Keratinocyte (primary cell): ENCODE data around the gene PHIP. TPM values are rescaled to one million over a fixed set of nuclear protein-coding genes. Genes with fewer than 3 reads are reported as not detected.

Experiments
- DNase-seq: peaks from one replicate; pipeline ENCODE4 v3.0.0-alpha.2; 2011; ENCODE audit warnings: low read depth, missing footprints, low spot score
- FAIRE-seq: peaks from 2 replicates; lab custom pipeline; 2011; peaks lifted over from hg19 to GRCh38; lab: Jason Lieb, UNC
- H2AFZ ChIP-seq: 2 replicates; pipeline ENCODE4 v1.6.0; 2012; ENCODE audit warnings: low read length, control low read depth, inconsistent platforms; ENCODE audit not compliant: control insufficient read depth
- H3K27ac ChIP-seq: 2 replicates; pipeline ENCODE4 v1.5.1; 2011; ENCODE audit warnings: low read length; ENCODE audit not compliant: control insufficient read depth, insufficient read depth
- H3K27me3 ChIP-seq: 3 replicates; pipeline ENCODE4 v1.6.0; 2011; ENCODE audit warnings: low read length; ENCODE audit not compliant: control insufficient read depth, insufficient read depth; ENCODE audit errors: extremely low read depth
- H3K36me3 ChIP-seq, 2 experiments: 2 replicates in 1 of 2; 3 replicates in 1 of 2; pipeline ENCODE4 v1.5.1; 2011; ENCODE audit warnings: low read length in 2 of 2, mild to moderate bottlenecking in 1 of 2; ENCODE audit not compliant: control insufficient read depth in 2 of 2, insufficient read depth in 2 of 2; ENCODE audit errors: extremely low read depth in 1 of 2
- H3K4me1 ChIP-seq: 3 replicates; pipeline ENCODE4 v1.5.1; 2011; ENCODE audit warnings: low read length; ENCODE audit not compliant: control insufficient read depth, insufficient read depth; ENCODE audit errors: extremely low read depth
- H3K4me2 ChIP-seq: 3 replicates; pipeline ENCODE4 v1.6.0; 2011; ENCODE audit warnings: low read depth, low read length; ENCODE audit not compliant: control insufficient read depth, insufficient read depth; ENCODE audit errors: extremely low read depth
- H3K4me3 ChIP-seq, 3 experiments: fragments of 200-600 bp in 1 of 3; sonication (generic) in 1 of 3; 2 replicates in 2 of 3; 3 replicates in 1 of 3; pipeline ENCODE4 v1.5.1; 2011 to 2016; ENCODE audit warnings: low read length in 3 of 3, mild to moderate bottlenecking in 3 of 3, control low read depth in 2 of 3, inconsistent platforms in 1 of 3, low read depth in 1 of 3, mixed read lengths in 1 of 3, mixed run types in 1 of 3, moderate library complexity in 1 of 3; ENCODE audit not compliant: control insufficient read depth in 2 of 3, insufficient read depth in 2 of 3; ENCODE audit errors: extremely low read depth in 1 of 3
- H3K79me2 ChIP-seq: 2 replicates; pipeline ENCODE4 v1.6.0; 2012; ENCODE audit warnings: low read length; ENCODE audit not compliant: control insufficient read depth, insufficient read depth
- H3K9ac ChIP-seq: 3 replicates; pipeline ENCODE4 v1.6.0; 2011; ENCODE audit warnings: low read length; ENCODE audit not compliant: control insufficient read depth, insufficient read depth; ENCODE audit errors: extremely low read depth
- H3K9me1 ChIP-seq: 3 replicates; pipeline ENCODE4 v1.6.0; 2011; ENCODE audit warnings: low read length; ENCODE audit not compliant: control insufficient read depth, insufficient read depth; ENCODE audit errors: extremely low read depth
- H3K9me3 ChIP-seq: 2 replicates; pipeline ENCODE4 v1.5.1; 2012; ENCODE audit warnings: low read depth, low read length; ENCODE audit not compliant: control insufficient read depth
- H4K20me1 ChIP-seq: 3 replicates; pipeline ENCODE4 v1.6.0; 2011; ENCODE audit warnings: low read length; ENCODE audit not compliant: control insufficient read depth, insufficient read depth; ENCODE audit errors: extremely low read depth
- CTCF ChIP-seq, 3 experiments: IDR thresholded peaks in 1 of 3; conservative IDR thresholded peaks in 1 of 3; optimal IDR thresholded peaks in 1 of 3; 2 replicates in 2 of 3; 3 replicates in 1 of 3; pipeline versions ENCODE3 to v1.5.1; 2011; ENCODE audit warnings: low read length in 3 of 3, mild to moderate bottlenecking in 3 of 3, moderate library complexity in 2 of 3, control low read depth in 1 of 3, inconsistent platforms in 1 of 3; ENCODE audit not compliant: insufficient read depth in 2 of 3; ENCODE audit errors: extremely low read depth in 1 of 3
- EZH2 ChIP-seq: IDR thresholded peaks from one replicate; pipeline ENCODE4 v1.6.1; 2012; ENCODE audit warnings: inconsistent platforms, mild to moderate bottlenecking, low read length, moderate library complexity
- dilution Hi-C: fragments of 300-500 bp; cut with MboI; formaldehyde crosslinking; loops from one replicate; pipeline ENCODE4 v1.7.0; 2020; ENCODE audit warnings: low sequenced_read_pairs; ENCODE audit not compliant: extremely low pct_ligation_motif_present
- polyA plus RNA-seq, 5 experiments: library from polyadenylated mRNA; depleted of rRNA in 3 of 5; stranded (reverse) in 3 of 5; stranded (forward) in 1 of 5; unstranded in 1 of 5; fragments of >200 nt; gene quantifications; 1 replicate in 1 of 5; 2 replicates in 3 of 5; 3 replicates in 1 of 5; pipeline versions ENCODE4 v1.2.1 to v1.2.3, GENCODE V29; 2011 to 2012; ENCODE audit warnings: missing spikeins in 2 of 5, low read depth in 1 of 5, low replicate concordance in 1 of 5

PHIP gene
- polyA plus RNA-seq, 1 donor (not counting 4 experiments of a cell fraction or from before 2014, with no cell fraction given), result 7.9 TPM

- H2AFZ ChIP-seq, result no peak overlapping the region
- TF ChIP-seq EZH2 (no peak), CTCF (optimal IDR thresholded peaks at IDR 0.05 in 1 of 3, IDR thresholded peaks at IDR 0.05 in 1 of 3, conservative IDR thresholded peaks at IDR 0.05 in 1 of 3; ENCODE audit: extremely low read depth in 1 of 3, insufficient read depth in 2 of 3, low read length in 3 of 3) (no peak)
- H3K27ac ChIP-seq, result no peak overlapping the region
- DNase-seq, result no peak
- no peaks in the 10 kb centered on the region for H3K79me2 ChIP-seq
- H3K9me3 ChIP-seq, result no peaks in the 10 kb centered on the region
- H3K9ac ChIP-seq, result no peak overlapping the region
- no peaks in the 10 kb centered on the region for H4K20me1 ChIP-seq
- H3K36me3 ChIP-seq, result peaks cover 9 to 15% of the 10 kb centered on the region in 2 experiments
- H3K9me1 ChIP-seq, result no peaks in the 10 kb centered on the region
- H3K4me1 ChIP-seq, result no peaks in the 10 kb centered on the region
- no peak overlapping the region for H3K4me2 ChIP-seq
- H3K4me3 ChIP-seq, result no peak overlapping the region
- dilution Hi-C loops, result no loop called here
- H3K27me3 ChIP-seq, result no peaks in the 10 kb centered on the region
- FAIRE-seq, result no peak
Measured at GRCh38 chr6:78948785-78949184, 129.3 kb downstream of the PHIP start.

- Histone ChIP-seq H4K20me1 (no peaks in the 10 kb centered on the region), H3K9me1 (no peaks in the 10 kb centered on the region), H3K36me3 (peaks cover 9 to 15% of the 10 kb centered on the region in 2 experiments), H3K4me3 (no peak overlapping the region), H3K79me2 (no peaks in the 10 kb centered on the region), H2AFZ (no peak overlapping the region), H3K27ac (no peak overlapping the region), H3K9me3 (no peaks in the 10 kb centered on the region), H3K9ac (no peak overlapping the region), H3K4me1 (no peaks in the 10 kb centered on the region), H3K27me3 (no peaks in the 10 kb centered on the region), H3K4me2 (no peak overlapping the region)
- no peak for DNase-seq
- no peak for FAIRE-seq
- dilution Hi-C loops, result no loop called here
- TF ChIP-seq EZH2 (no peak), CTCF (optimal IDR thresholded peaks at IDR 0.05 in 1 of 3, IDR thresholded peaks at IDR 0.05 in 1 of 3, conservative IDR thresholded peaks at IDR 0.05 in 1 of 3; ENCODE audit: extremely low read depth in 1 of 3, insufficient read depth in 2 of 3, low read length in 3 of 3) (no peak)
Measured at GRCh38 chr6:78947962-78948361, 130.1 kb downstream of the PHIP start.
